Ishikawa (cell line): ENCODE measurements around the gene SCN10A.

ENCODE experiments used
- CEBPB ChIP-seq: IDR thresholded peaks from 2 replicates; pipeline ENCODE4 v1.6.1; 2012
- CREB1 ChIP-seq: IDR thresholded peaks from 2 replicates; pipeline ENCODE4 v1.6.1; 2012; ENCODE audit warnings: low read depth
- EGR1 ChIP-seq: IDR thresholded peaks from 2 replicates; pipeline ENCODE4 v1.6.1; 2012
- EP300 ChIP-seq: IDR thresholded peaks from 2 replicates; pipeline ENCODE4 v1.6.1; 2012; ENCODE audit warnings: borderline replicate concordance
- NFIC ChIP-seq: IDR thresholded peaks from 2 replicates; pipeline ENCODE4 v1.6.1; 2012
- RAD21 ChIP-seq: IDR thresholded peaks from 2 replicates; pipeline ENCODE4 v1.6.1; 2012; ENCODE audit warnings: low read depth
- REST ChIP-seq: IDR thresholded peaks from 2 replicates; pipeline ENCODE4 v1.6.1; 2012; ENCODE audit warnings: low read depth, mild to moderate bottlenecking
- TAF1 ChIP-seq: IDR thresholded peaks from 2 replicates; pipeline ENCODE4 v1.6.1; 2012; ENCODE audit warnings: low read depth, mild to moderate bottlenecking
- TEAD4 ChIP-seq: IDR thresholded peaks from 2 replicates; pipeline ENCODE4 v1.6.1; 2012
- YY1 ChIP-seq: IDR thresholded peaks from 2 replicates; pipeline ENCODE4 v1.6.1; 2012; ENCODE audit warnings: low read depth

GRCh38 chr3:38658841-38659240 lies 157.2 kb downstream of the SCN10A start:
- TF ChIP-seq EGR1: no peak
- TF ChIP-seq TEAD4: no peak
- no peak for TF ChIP-seq EP300
- no peak for TF ChIP-seq TAF1
- no peak for TF ChIP-seq YY1
- no peak for TF ChIP-seq RAD21
- no peak for TF ChIP-seq REST
- TF ChIP-seq NFIC: no peak
- no peak for TF ChIP-seq CREB1
- no peak for TF ChIP-seq CEBPB
